ENCODE results near the gene RFPL4AL1. TPM values are rescaled to one million over a fixed set of nuclear protein-coding genes. Genes with fewer than 3 reads are reported as not detected.
"Not testable (repeated sequence)": the region's sequence is repeated elsewhere in the genome, so short reads cannot be mapped to it uniquely, and the experiment has no call there.

Gene RFPL4AL1
- total RNA-seq, 6 donors from 2014 or later = not detected

- 81 to 87% methylated on average over 6 of the region's 6 CpGs for WGBS, 2 donors
- no peak for DNase-seq
- Histone ChIP-seq H3K4me3 (no peak overlapping the region), H3K4me1 (no peaks in the 10 kb centered on the region), H3K27ac (no peak overlapping the region), H3K9me3 (no peaks in the 10 kb centered on the region), H3K36me3 (no peaks in the 10 kb centered on the region), H3K27me3 (no peaks in the 10 kb centered on the region)
- TF ChIP-seq, protein P1, sequence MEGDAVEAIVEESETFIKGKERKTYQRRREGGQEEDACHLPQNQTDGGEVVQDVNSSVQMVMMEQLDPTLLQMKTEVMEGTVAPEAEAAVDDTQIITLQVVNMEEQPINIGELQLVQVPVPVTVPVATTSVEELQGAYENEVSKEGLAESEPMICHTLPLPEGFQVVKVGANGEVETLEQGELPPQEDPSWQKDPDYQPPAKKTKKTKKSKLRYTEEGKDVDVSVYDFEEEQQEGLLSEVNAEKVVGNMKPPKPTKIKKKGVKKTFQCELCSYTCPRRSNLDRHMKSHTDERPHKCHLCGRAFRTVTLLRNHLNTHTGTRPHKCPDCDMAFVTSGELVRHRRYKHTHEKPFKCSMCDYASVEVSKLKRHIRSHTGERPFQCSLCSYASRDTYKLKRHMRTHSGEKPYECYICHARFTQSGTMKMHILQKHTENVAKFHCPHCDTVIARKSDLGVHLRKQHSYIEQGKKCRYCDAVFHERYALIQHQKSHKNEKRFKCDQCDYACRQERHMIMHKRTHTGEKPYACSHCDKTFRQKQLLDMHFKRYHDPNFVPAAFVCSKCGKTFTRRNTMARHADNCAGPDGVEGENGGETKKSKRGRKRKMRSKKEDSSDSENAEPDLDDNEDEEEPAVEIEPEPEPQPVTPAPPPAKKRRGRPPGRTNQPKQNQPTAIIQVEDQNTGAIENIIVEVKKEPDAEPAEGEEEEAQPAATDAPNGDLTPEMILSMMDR (IDR thresholded peaks at IDR 0.05) = no peak
- TF ChIP-seq POLR2AphosphoS5 (IDR thresholded peaks at IDR 0.05) (no peak), EP300 (IDR thresholded peaks at IDR 0.05) (no peak), POLR2A (IDR thresholded peaks at IDR 0.05) (no peak)
- no peak for ATAC-seq (ENCODE audit: low FRiP score in 2 of 2)
Measured at GRCh38 chr19:55750715-55751114, 18.2 kb upstream of the RFPL4AL1 start.

- H3K27ac ChIP-seq = no peak overlapping the region
- H3K4me3 ChIP-seq = no peak overlapping the region
- no peaks in the 10 kb centered on the region for H3K27me3 ChIP-seq
- no peak for DNase-seq
- no peaks in the 10 kb centered on the region for H3K36me3 ChIP-seq
- no peaks in the 10 kb centered on the region for H3K9me3 ChIP-seq
- no peak for TF ChIP-seq POLR2AphosphoS5 (IDR thresholded peaks at IDR 0.05)
- no peak for TF ChIP-seq POLR2A (IDR thresholded peaks at IDR 0.05)
- TF ChIP-seq, protein P1 (IDR thresholded peaks at IDR 0.05) = no peak
- no peak for TF ChIP-seq EP300 (IDR thresholded peaks at IDR 0.05)
- ATAC-seq (ENCODE audit: low FRiP score in 2 of 2) = no peak
- 59 to 71% methylated on average over 3 of the region's 3 CpGs for WGBS, 2 donors
- no peaks in the 10 kb centered on the region for H3K4me1 ChIP-seq
Measured at GRCh38 chr19:55753401-55753800, 15.5 kb upstream of the RFPL4AL1 start.

DNA sequence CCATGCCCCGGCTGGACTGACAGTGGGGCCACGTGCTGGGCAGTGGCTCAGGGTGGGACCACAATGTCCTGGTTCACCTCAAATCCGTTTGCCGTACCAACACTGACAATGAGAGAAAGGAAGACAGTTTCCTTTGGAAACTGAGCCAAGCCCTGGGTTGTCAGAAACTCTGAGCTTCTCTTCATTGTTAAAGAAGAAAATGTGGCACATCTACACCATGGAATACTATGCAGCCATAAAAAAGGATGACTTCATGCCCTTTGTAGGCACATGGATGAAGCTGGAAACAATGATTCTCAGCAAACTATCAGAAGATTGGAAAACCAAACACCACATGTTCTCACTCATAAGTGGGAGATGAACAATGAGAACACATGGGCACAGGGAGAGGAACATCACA, 12.1 kb upstream of the RFPL4AL1 start:
- DNase-seq; H3K27ac ChIP-seq; H3K36me3 ChIP-seq; ATAC-seq (ENCODE audit: low FRiP score in 2 of 2); H3K9me3 ChIP-seq; H3K4me3 ChIP-seq; H3K4me1 ChIP-seq; H3K27me3 ChIP-seq: not testable (repeated sequence)
- WGBS, 2 donors = 77 to 80% methylated on average over 4 of the region's 4 CpGs

DNA sequence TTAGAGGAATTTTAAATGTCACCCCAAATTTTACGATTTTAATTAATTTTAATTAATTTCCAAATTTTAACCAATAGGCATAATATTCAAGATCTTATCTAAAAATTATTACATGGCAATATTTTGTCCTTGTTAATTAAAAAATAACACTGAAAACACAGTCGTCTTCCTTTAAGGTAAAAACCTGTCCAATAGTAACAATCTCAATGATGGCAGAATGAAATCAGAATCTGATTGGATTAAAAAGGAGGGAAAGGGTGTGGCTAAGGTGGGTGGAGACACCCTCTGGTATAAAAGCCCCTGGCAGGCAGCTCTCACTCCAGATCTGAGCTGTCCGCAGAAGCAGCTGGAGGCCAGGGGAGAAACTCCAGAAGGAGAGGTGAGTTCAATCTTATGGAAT, 10.1 kb upstream of the RFPL4AL1 start, which contains the start of gene RFPL4A:
RFPL4A (plus strand) TSS at position 301 of the 400 bp plus-strand sequence. CDS start 2,704 bp downstream, outside the sequence.
- not testable (repeated sequence) for H3K36me3 ChIP-seq; H3K27ac ChIP-seq; H3K4me1 ChIP-seq; ATAC-seq (ENCODE audit: low FRiP score in 2 of 2); DNase-seq; H3K9me3 ChIP-seq; H3K27me3 ChIP-seq; H3K4me3 ChIP-seq
- WGBS, 2 donors = 73 to 86% methylated on average over 3 of the region's 3 CpGs

GRCh38 chr19:55766466-55766865, 2.5 kb upstream of the RFPL4AL1 start:
- TF ChIP-seq, protein P1 (IDR thresholded peaks at IDR 0.05) = no peak
- no peak for TF ChIP-seq POLR2A (IDR thresholded peaks at IDR 0.05)
- no peak for TF ChIP-seq POLR2AphosphoS5 (IDR thresholded peaks at IDR 0.05)
- no peak for TF ChIP-seq EP300 (IDR thresholded peaks at IDR 0.05)
- no peaks in the 10 kb centered on the region for H3K4me1 ChIP-seq
- no peak overlapping the region for H3K4me3 ChIP-seq
- no peaks in the 10 kb centered on the region for H3K27me3 ChIP-seq
- H3K36me3 ChIP-seq = no peaks in the 10 kb centered on the region
- no peak for ATAC-seq (ENCODE audit: low FRiP score in 2 of 2)
- H3K27ac ChIP-seq = no peak overlapping the region
- WGBS, 2 donors = 56 to 64% methylated on average over 5 to 7 of the region's 7 CpGs
- no peaks in the 10 kb centered on the region for H3K9me3 ChIP-seq
- DNase-seq = no peak

- not testable (repeated sequence) for H3K27me3 ChIP-seq; H3K27ac ChIP-seq; ATAC-seq (ENCODE audit: low FRiP score in 2 of 2); H3K4me1 ChIP-seq; H3K4me3 ChIP-seq; DNase-seq; H3K36me3 ChIP-seq; H3K9me3 ChIP-seq
- WGBS, 2 donors = 38 to 54% methylated on average over 3 of the region's 3 CpGs
Measured at GRCh38 chr19:55769632-55770031, 714 bp downstream of the RFPL4AL1 start.
